HUDEP-2 (cell line): Measurements from ENCODE around the gene GLI3.

Experiments
- DNase-seq, 76 experiments: peaks; one replicate each; lab custom pipeline; 2025; ENCODE audit not compliant: unreplicated experiment in 76 of 76; lab: John Stamatoyannopoulos, UW

GLI3 gene

DNA sequence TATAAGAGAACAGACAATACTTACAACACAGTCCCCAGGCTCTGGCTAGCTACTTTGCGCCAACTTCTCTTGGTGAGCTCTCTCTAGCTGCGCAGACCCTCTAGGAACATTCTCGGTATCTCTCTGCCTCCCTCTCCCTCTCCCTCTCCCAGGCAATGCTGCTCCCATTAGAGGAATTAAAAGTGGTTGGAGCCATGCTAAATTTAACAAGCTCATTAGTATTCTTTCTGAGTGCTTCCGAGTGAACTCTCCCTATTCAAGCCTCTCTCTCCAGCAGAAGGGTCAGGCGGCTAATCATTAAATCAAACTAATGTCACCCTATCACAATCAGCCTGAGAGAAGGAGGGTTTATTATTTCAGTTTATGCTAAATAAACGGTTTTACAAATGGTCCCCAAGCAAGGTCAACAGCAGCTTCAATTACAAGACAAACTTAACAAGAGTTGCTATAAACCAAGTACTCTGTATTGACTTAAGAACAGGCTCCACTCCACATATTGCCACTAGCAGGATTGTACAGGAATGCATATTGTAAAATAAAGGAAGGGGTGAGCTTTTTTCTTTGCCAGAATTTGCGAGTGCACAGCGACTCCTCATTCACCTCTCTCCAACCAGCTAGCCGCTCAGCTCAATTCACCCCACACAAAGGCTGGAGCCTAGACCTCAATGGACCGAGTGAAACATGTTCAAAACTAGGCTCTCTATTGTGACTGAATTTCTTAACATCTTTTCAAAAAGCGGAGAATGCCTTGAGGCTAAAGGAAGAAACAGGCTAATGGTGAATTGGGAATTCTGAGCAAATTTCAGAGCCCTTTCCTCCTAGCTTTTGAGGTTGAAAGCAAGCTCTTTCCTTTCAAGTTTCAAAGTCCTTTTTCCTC, 84.4 kb downstream of the GLI3 start:
- no peak for DNase-seq

DNA sequence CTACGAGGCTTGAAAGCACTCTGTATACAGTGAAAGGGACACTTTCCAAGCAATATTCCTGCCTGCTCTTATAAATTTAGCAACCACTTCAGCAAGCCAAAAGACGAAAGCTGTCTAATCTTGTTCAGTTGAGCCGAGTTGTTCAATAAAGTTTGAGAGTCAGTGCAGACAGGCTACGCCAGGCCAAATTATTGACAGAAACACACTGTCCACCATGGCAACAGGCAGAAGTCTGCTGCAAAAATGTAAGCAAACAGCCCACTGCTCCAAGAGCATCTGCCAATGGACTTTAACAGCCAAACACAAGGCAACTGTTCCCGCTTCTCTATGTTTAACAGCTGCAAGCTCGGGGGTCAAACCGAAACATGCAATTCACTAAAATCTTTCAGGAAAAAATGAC, 85.7 kb downstream of the GLI3 start:
- DNase-seq, result no peak

DNA sequence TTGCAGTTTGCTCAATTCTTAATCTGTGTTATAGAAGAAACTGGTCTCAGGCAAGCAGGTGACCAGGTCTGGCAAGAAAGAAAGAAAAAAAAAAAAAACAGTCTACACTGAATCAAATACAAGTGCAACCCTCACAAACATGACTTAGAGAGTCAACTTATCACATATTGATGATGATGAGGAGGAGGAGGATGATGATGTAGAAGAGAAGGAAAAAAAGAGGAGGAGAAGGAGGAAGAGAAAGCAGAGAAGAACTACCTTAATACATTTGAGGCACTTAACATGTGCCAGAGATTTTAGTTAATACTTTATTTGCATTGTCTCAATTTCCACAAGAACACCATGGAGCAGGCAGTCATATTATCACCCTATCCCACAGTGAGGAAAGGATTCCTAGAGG, 91.5 kb downstream of the GLI3 start:
- DNase-seq, result no peak

DNA sequence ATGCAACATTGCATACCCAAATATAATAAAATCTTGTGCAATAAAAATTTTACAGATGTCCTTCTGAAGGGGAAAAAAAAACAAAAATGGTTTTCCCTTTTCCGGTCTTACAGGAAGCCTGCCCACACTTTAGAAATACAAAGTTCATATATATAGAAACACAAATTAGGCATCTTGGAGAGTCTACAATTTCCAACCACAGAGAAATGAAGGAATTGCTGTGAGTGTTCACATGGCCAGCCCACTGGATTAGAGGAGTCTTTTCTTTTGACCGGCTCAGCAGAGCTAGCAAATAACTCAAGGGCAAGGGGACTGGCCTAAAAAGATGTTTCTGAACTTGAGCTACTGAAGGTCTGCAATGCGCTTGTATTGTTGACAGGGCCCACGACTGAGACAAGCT, 92.4 kb downstream of the GLI3 start:
- DNase-seq, result no peak

DNA sequence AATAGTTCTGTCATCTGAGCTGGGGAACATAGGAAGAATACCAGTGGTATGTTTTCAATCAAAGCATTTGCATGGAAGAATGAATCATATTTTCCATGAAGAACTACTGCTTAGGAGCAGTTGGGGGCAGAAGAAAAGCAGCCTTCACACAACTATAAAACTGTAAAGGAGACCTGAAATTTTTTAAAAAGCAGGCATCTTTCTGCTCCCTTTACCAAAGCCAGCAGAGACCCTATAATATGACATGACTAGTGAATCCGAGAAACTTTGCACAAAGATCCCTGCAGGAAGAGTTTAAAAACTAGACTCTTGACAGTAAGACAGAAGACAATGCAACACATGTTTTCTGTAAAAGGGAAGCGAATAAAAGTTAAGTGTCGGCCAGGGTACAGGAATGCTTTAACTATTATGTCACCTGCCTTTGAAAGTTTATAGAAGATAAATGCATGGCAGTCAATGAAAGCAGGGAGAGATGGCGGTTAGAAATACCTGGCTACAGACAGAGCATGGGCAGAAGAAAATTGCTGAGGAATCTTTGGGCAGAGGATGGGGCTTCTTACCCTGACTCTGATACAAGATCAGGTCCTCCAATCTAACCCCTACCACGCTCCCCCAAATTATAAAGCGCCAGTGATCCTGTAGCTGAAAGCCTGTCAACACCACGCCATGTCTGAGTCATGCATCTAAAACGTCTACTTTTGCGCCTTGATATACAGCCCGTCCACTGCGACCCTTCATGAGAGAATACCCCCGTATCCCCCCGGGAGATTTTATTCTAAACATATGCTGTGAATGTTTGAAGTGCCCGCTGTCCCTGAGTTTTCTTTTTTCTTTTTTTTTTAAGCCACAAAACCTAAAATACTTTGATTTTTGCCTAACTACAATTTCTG, 93.1 kb downstream of the GLI3 start:
- DNase-seq, result no peak

DNA sequence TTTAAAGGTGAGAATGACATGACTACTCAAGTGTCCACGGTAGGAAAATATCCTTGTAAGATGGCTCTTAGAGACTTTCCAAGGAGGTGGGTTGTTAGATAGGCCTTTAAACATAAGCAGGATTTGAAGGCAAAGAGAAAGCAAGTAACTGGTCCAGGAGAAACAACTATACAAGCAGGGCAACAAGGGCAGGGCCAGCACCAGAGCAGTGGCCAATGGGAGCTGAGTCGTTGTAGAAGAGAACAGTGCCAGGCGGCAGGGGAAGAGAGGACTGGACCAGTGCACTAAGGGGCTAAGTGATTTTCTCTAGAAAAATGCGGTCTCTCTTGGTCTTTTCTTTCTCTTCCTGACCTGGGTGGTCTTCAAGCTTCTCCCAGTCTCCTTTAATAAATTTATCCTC, 94.9 kb downstream of the GLI3 start:
- DNase-seq, result no peak

DNA sequence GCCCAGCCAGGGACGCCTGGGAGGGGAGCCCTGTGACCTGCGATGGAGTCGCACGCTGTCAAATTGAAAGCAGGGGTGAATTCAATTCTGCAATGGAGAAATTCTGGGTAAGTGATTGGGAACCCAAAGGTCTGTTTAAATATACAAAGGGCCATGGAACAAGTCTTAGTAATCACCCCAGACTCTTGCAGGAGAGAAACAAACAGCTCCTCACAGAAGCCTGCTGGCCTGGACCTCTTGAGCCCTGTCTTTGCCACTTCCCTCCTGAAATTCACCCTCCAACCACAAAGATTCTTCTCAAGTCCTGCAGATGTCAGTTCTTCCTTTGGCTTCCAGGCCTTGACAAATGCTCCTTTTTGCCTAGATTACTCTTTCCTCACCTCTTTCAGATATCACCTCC, 97.3 kb downstream of the GLI3 start:
- DNase-seq, result no peak

DNA sequence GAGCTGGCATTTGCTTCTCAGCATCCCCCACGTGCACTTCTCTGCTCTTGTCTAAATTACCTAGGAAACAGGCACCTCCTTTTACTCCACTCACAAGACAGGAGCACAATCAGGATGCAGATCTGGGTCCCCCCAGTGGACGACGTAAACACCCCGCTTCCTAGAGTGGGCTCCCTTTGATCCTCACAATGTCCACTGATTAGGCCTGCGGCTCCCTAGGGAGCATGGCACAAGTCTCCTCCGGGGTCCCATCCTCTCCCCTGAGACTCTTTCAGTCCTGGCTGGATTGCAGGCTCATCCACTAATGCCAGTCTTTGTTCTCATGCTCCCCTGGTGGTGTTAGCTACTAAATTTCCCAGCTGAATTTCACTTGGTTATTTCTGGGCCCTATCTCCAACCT, 98.3 kb downstream of the GLI3 start:
- no peak for DNase-seq

DNA sequence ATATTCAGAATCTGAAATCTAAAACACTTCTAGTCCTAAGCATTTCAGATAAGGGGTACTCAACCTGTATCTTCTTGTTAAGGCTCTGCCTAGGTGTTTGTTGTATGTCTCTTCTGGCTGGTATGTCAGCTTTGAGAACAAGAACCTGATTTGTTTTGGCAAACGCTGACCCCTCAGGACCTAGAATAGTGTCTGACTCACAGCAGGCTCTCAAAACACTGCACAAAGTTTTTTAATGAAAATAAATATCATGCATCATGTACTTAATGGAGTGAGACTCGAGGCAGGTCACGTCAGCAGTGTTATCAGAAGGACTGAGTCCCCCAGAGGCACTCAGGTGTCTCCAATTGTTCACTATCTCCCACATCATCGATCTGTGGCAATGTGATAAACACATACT, 99.1 kb downstream of the GLI3 start:
- no peak for DNase-seq

DNA sequence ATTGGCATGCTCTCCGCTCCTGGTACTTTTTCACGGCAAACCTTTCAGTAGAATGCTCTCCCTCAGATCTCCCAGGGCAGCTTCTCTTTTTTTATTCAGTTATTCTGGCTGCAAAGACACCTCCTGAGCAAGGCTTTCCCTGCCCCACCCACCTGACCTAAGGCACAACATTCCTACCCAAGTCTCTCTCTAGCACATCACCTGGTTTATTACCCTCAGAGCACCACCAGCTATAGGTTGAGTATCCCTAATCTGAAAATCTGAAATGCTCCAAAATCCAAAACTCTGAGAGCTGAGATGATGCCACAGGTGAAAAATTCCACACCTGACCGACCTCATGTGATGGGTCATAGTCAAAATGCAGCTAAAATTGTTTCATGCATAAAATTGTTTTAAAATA, 99.6 kb downstream of the GLI3 start:
- no peak for DNase-seq

DNA sequence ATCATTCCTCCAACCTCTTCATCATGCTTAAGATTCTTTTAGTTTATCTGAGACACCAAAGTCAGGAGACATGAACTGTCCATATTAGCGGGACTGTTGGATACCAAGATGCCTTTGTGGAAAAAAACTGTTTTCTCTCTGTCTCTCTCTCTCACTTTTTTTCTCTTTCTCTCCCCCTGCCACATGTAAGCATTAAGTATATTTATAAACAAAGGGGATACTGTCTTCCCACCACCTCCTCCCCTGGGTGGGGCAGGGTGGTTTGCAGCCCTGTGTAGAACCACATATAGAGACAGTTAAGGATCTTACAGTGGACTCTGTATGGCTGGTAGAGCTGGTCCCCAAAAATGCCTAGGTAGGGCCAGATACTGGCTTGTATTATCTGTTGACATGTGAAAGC, 101.3 kb downstream of the GLI3 start:
- DNase-seq, result no peak

DNA sequence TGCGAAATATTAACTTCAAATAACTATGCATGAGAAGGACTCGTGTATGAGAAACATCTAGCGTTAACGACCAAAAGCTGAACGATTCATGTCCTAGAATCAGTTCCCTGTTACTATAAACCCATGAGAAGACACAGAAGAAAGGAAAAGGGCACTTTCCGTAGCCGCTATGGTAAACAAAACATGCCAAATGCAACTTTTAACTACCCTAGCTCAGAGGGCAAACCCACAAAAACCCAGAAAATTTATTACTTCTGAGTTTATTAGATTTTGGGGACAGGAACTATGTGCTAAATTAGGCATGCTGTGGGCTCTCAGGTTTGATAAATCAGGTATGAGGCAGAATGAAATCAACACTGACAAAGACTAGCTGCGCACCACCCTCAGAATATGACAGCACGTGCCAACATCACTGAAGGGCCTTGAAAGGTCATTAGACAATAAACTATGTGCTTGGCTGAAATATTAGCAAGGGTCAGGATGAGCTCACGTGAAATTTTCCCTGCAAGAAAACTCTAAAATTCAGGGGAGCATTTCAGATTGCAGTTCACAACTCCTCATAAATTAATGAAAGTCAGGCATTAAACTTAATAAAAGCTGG, 102.6 kb downstream of the GLI3 start:
- no peak for DNase-seq

DNA sequence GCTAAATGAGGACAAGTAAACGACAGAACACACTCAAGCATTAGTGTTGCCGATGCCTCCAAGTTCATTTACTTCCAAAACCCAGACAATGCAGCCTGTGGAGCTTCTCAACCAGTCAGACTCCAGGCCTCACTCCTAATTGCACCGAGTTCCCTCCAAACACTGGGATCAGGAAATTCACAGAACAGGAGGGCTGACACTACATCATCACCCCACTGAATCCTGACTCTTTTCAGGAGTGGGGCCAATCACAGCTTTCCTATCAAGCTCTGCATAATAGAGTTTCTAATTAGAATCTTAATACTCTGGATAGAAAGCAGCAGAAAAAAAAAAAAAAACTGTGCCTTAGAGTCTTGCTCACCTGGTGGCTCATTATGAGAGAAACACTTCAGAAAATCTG, 103.7 kb downstream of the GLI3 start:
- DNase-seq, result no peak

DNA sequence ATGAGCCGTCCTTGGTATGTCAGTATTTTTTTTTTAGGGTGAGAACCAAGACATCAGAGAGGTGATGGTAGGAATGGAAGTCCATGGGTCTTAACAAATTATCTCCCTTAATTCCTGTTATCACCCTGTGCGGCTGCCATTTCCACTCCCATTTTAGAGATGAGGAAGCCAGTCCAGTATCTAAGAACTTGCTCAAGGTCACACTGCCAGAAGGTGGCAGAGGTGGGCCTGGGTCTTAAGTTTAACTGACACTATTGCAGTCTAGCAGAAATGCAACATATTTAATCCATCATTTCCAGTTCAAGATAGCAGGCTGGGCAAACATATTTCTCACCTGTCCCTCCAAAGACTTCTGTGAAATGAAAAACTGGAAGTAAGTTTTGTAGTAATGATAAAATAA, 108.3 kb downstream of the GLI3 start:
- DNase-seq, result no peak

DNA sequence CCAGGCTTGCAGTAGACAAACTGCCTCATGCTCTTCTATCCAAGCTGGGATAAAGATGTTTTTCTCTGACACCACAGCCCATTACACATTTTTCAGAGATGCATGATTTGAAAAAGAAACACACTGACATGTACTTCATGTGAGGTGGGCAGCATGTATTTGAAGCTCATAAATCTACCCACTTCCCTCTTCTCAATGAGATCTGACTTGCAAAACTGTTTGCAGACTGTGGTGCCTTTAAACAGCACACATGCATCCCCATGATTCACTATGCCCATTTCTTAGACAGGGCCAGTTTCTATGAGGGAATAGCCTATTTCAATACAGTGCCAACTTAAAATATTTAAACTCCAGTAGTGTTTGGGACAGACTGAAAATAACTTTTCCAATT, 109.8 kb downstream of the GLI3 start:
- no peak for DNase-seq

DNA sequence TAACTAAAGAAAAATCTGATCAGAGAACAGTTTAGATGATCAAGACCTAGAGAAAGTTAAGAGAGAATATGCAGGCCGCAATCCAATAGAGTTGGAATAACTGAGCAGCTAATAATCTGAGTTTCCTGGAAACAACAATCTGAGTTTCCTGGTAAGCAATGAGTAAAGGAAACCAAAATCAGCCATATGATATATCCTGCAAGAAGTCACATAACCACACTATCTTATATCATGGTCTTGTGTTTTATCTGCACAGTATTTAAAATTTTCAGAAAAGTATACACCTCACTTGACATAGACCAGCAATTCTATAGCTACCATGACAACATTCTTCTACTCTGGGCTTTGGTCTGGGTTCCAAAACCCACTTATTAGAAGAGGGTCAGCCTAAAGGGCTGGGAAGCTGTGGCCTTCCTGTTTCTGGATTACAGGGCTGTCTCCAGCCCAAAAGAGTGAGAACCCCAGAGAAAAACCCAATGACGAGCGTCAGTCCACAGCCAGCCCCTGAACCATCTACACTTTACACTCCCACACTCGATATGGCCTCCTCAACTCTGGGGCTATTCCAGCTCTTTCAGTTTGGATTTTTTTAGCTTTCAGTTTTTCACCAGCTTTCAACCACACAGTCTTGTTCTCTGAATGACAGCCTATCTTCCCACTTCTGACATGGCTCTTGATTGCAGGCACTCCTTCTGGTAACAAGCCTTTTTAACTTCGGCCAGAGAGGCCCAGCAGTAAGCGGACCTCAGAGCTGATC, 110.4 kb downstream of the GLI3 start:
- no peak for DNase-seq

DNA sequence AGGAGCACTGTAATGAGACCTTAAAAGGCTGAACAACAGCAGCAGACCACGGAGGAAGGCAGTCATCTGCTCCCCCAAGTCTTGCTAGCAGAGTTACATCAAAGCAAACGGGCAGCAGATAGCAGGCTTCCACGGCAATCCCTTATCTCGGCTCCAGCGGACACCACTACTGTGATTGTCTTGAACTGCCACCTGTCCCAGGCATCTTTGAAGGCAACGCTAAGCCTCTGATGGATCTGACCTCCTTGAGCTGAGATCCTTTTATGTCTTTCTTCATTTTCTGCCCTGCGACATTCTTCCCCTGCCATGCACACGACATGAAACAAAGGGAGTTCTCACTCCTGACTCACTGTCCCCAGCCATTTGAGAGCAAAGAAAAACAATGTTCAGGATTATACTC, 111.7 kb downstream of the GLI3 start:
- DNase-seq, result no peak

DNA sequence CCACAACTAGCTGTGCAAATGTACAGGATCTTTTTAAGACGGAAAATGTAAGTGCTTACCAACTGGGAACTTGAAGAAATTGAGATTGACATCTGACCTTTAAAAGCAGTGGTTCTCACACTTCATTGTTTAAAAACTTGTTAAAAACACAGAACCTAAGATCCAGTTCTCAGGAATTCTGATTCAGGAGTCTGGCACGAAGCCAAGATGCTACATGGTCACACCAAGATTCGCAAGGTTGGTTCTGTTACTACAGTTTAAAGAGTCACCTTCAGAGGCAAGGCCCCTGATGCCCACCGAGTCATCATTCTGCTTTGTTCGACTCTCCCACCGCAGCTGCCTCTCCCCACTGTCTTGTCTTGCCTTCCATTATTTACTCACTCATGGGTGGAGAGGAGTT, 113.3 kb downstream of the GLI3 start:
- DNase-seq, result no peak

DNA sequence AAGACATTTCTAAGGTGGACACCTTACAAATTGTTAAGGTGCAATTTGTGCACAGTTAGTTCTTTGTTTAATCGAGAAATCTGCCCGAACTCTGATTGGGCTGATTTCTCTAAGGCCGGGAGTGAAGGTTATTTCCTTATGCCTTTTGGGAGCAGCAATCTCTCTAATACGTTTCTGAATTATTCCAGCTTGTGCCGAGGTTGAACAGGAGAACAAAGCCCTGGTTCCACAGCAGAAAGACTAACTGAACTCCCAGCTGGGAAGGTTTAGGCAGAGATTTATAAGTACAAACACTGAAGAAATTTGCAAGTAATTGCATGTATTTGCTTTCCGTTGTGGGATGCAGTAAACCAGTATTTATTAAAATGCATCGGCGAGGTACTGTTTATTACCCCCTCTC, 116.8 kb downstream of the GLI3 start:
- DNase-seq, result no peak

DNA sequence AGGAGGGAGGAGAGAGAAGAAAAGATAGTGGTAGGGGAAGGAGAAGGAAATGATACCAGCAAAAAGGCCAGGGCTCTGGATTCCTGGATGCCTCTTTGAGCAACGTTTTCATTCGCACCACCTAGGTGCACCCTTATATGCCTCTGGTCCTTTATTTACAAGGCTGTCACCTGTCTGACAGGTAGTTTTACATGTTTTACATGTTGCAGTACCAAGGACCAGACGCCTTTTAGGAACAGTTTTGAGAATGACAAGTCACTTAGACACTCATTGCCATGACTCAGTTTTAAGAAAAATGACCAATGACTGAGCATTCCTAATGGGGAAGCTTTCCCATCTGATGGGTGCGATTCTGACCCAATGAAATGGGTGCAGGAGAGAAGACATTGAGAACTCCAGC, 119.8 kb downstream of the GLI3 start:
- no peak for DNase-seq

DNA sequence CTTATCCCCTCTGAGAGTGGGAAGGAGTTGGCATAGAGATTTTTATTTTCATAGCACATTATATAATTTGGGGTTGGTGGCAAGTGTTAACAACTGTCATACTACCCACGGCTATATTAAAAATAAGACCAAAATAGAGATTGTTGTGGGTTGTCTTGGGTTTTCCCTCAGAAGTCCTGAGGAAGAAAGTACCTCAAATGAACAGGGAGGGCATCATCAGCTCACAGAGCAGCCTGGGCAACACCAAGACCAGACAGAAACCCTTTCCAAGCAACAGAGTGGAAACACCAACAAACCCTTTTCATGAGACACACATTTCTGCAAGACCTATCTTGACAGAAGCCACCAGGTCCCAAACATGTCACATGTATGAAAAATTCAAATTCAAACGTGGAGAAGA, 121.2 kb downstream of the GLI3 start:
- no peak for DNase-seq
